ENCODE measurements around the gene GPR107. TPM values are rescaled to one million over a fixed set of nuclear protein-coding genes. Genes with fewer than 3 reads are reported as not detected.
A peak's percentile ranks its signal among the peaks of the same experiment; 100 is the strongest.
"Not testable (repeated sequence)": the region's sequence is repeated elsewhere in the genome, so short reads cannot be mapped to it uniquely, and the experiment has no call there.

Gene GPR107
- total RNA-seq, 1 donor from 2014 or later, result 70.7 TPM

- no peak overlapping the region for H3K27ac Mint-ChIP-seq (ENCODE audit: unreplicated experiment)
- H3K9me3 Mint-ChIP-seq (ENCODE audit: low read depth), result peaks cover 5% of the 10 kb centered on the region
- H3K36me3 Mint-ChIP-seq (ENCODE audit: low read depth), result peaks cover 5% of the 10 kb centered on the region
- DNase-seq (ENCODE audit: low spot score), result no peak
- no peaks in the 10 kb centered on the region for H3K27me3 Mint-ChIP-seq (ENCODE audit: low read depth)
- peaks cover 52% of the 10 kb centered on the region for H3K4me1 Mint-ChIP-seq (ENCODE audit: low read depth)
- no peak for TF ChIP-seq CTCF (IDR thresholded peaks at IDR 0.05)
- no peak overlapping the region for H3K4me3 Mint-ChIP-seq (ENCODE audit: unreplicated experiment)
Measured at GRCh38 chr9:130018265-130018664, 35.4 kb upstream of the GPR107 start.

GRCh38 chr9:130020618-130021017 is 33.1 kb upstream of the GPR107 start:
- no peak for TF ChIP-seq CTCF (IDR thresholded peaks at IDR 0.05)
- H3K27ac Mint-ChIP-seq (ENCODE audit: unreplicated experiment), result peak overlapping the region; percentile 65
- no peak overlapping the region for H3K4me3 Mint-ChIP-seq (ENCODE audit: unreplicated experiment)
- peaks cover 5% of the 10 kb centered on the region for H3K36me3 Mint-ChIP-seq (ENCODE audit: low read depth)
- H3K27me3 Mint-ChIP-seq (ENCODE audit: low read depth), result no peaks in the 10 kb centered on the region
- peaks cover 71% of the 10 kb centered on the region for H3K4me1 Mint-ChIP-seq (ENCODE audit: low read depth)
- no peak for DNase-seq (ENCODE audit: low spot score)
- H3K9me3 Mint-ChIP-seq (ENCODE audit: low read depth), result peaks cover 5% of the 10 kb centered on the region

- DNase-seq (ENCODE audit: low spot score), result no peak
- Mint-ChIP-seq H3K4me3 (ENCODE audit: unreplicated experiment) (no peak overlapping the region), H3K27me3 (ENCODE audit: low read depth) (no peaks in the 10 kb centered on the region), H3K9me3 (ENCODE audit: low read depth) (peaks cover 5% of the 10 kb centered on the region), H3K27ac (ENCODE audit: unreplicated experiment) (peak overlapping the region; percentile 65), H3K4me1 (ENCODE audit: low read depth) (peaks cover 71% of the 10 kb centered on the region), H3K36me3 (ENCODE audit: low read depth) (peaks cover 5% of the 10 kb centered on the region)
- TF ChIP-seq CTCF (IDR thresholded peaks at IDR 0.05), result no peak
Measured at GRCh38 chr9:130021123-130021522, 32.6 kb upstream of the GPR107 start.

GRCh38 chr9:130021842-130022241 is 31.9 kb upstream of the GPR107 start:
- not testable (repeated sequence) for H3K36me3 Mint-ChIP-seq (ENCODE audit: low read depth); H3K4me3 Mint-ChIP-seq (ENCODE audit: unreplicated experiment); DNase-seq (ENCODE audit: low spot score); H3K9me3 Mint-ChIP-seq (ENCODE audit: low read depth); H3K27ac Mint-ChIP-seq (ENCODE audit: unreplicated experiment); H3K27me3 Mint-ChIP-seq (ENCODE audit: low read depth)
- H3K4me1 Mint-ChIP-seq (ENCODE audit: low read depth), result peaks cover 64% of the 10 kb centered on the region

GRCh38 chr9:130022566-130023143 is 31.1 kb upstream of the GPR107 start:
- DNase-seq (ENCODE audit: low spot score), result no peak
- Mint-ChIP-seq H3K4me3 (ENCODE audit: unreplicated experiment) (no peak overlapping the region), H3K9me3 (ENCODE audit: low read depth) (no peaks in the 10 kb centered on the region), H3K27me3 (ENCODE audit: low read depth) (no peaks in the 10 kb centered on the region), H3K36me3 (ENCODE audit: low read depth) (peaks cover 4% of the 10 kb centered on the region), H3K27ac (ENCODE audit: unreplicated experiment) (no peak overlapping the region), H3K4me1 (ENCODE audit: low read depth) (peaks cover 55% of the 10 kb centered on the region)
- TF ChIP-seq CTCF (IDR thresholded peaks at IDR 0.05), result no peak

GRCh38 chr9:130023144-130023787 is 30.4 kb upstream of the GPR107 start:
- H3K27ac Mint-ChIP-seq (ENCODE audit: unreplicated experiment), result no peak overlapping the region
- no peak for TF ChIP-seq CTCF (IDR thresholded peaks at IDR 0.05)
- no peak for DNase-seq (ENCODE audit: low spot score)
- H3K4me1 Mint-ChIP-seq (ENCODE audit: low read depth), result peaks cover 49% of the 10 kb centered on the region
- H3K9me3 Mint-ChIP-seq (ENCODE audit: low read depth), result no peaks in the 10 kb centered on the region
- H3K36me3 Mint-ChIP-seq (ENCODE audit: low read depth), result peaks cover 5% of the 10 kb centered on the region
- H3K27me3 Mint-ChIP-seq (ENCODE audit: low read depth), result no peaks in the 10 kb centered on the region
- no peak overlapping the region for H3K4me3 Mint-ChIP-seq (ENCODE audit: unreplicated experiment)
